Measurements from ENCODE around the gene CDC42BPA.

The CDC42BPA gene

DNA sequence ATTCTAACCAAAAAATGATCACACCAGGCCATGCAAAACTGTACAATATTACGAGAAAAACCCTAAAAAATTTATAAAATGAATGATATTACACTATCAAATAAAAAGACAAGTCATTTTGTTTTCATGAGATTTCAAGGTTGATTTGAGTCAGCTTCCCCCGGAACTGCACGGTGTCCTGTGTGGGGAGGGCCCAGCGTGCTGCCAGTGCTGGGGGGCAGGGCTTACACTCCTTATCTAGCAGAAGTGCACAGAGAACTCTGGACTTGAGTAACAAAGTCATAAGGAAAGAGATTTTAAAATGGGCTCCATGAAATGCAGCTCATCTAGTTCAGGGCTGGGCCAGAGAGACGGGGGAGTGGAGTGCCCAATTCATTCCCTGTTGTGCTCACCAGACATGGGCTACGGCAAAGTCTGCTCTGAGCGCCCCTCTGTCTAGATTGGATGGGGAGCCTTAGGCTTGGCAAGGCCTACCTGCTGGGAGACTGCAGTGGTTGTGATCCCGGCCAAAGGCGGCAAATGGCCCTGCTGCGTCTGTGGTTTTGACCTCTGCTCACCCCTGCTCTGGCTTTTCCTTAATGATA, 328.1 kb downstream of the CDC42BPA start:
- peak; percentile 78 for DNase-seq (ENCODE audit: low read depth)

DNA sequence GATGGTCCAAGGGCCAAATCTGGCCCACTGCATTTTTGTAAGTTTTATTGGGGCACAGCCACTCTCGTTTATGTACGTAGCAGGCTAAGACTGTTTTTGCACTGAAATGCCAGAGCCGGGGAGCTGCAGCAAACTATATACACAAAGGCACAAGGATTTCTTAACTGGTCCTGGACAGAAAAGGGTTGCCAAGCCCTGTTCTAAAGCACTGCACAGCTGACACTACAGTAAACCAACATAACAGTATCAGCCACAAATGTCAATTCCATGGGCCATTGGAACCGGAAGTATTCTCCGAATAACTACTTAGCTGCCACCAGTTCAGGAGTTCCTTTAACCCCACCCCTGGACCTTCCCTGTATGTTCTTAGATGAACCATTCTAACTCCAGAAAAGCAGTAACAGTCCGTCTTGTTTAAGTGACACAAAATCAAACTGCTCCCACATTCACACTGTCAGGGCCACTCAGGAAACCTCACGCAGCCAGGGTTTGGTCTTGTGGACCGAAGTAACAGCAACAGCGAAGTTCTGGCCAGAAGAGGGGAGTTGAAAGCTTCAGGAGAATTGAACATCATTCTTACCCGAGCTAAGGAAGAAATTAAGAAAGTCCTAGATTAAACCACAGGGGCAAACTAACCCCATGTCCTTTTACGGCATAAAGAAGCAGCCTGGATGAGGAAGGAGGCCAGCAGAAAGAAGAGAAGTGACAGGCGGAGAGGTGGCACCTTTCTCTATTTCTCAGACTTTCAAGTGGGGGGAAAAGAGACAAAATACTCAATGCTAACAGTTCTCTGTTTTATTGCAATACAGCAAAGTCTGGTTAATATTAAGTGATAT, 329.0 kb downstream of the CDC42BPA start:
- no peak for DNase-seq (ENCODE audit: low read depth)

DNA sequence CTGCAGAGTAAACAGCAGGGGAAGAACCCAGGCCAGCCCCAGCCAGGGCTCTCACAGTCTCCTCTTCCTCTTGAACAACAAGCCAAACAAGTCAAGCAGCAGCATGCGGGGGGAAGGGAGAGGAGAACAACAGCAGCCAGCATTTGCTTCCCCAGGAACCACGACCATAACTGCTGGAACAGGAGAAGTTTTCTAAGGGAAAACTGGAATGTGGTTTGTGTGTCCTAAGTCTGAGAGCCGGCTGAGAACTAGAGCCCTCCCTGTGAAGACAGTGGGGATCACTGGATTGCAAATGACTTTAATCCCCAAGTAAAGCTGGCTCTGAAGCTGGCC, 330.0 kb downstream of the CDC42BPA start:
- DNase-seq (ENCODE audit: low read depth): no peak

DNA sequence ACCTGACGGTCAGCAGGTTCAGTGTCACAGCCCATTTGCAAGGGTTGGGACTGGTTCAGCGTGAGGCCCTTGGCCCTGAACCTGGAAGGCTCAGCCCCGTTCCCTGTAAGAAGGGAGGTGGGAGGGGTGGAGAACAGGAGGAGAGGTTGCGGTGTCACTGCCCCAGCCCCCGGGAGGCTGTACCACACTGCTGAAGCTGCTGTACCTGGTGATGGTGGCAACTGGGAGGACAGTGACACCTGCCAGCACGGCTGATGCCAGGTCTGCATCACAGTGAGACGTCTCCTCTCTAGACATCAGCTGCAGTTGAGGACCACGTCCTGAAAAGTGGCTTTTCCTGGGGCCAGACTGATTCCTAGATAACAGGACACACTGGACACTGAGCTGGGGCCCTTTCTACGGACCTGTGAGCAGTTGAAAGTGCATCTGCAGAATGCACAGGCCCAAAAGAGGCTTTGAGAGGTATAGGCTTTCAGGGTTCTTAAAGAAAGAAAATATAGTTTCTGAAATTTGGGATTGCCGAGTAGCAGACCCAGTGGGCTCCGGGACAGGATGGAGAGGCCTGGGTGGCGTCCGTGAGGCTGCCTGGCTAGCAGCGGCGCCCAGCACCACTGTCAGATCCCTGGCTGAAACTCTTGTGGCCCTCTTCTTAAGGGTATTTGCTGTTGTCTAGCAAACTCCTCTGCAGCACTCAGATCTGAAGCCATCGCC, 330.5 kb downstream of the CDC42BPA start:
- DNase-seq (ENCODE audit: low read depth): no peak

DNA sequence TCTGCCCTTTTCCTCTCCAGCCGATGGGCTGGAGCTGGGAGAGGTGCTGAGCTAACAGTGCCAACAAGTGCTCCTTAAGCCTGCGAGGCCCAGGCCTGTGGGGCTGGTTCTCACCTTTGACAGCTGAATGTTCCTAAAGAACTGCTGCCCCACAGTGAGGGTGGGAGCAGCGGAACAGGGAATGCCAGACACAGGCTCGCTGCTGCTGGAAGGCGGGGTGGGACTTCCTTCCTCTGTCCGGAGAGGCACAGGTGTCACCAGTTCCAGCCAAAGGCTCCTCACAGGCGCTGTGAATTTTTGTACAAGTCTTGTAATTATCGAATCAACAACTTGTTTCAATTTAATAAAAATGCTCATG, 331.1 kb downstream of the CDC42BPA start:
- DNase-seq (ENCODE audit: low read depth): no peak

DNA sequence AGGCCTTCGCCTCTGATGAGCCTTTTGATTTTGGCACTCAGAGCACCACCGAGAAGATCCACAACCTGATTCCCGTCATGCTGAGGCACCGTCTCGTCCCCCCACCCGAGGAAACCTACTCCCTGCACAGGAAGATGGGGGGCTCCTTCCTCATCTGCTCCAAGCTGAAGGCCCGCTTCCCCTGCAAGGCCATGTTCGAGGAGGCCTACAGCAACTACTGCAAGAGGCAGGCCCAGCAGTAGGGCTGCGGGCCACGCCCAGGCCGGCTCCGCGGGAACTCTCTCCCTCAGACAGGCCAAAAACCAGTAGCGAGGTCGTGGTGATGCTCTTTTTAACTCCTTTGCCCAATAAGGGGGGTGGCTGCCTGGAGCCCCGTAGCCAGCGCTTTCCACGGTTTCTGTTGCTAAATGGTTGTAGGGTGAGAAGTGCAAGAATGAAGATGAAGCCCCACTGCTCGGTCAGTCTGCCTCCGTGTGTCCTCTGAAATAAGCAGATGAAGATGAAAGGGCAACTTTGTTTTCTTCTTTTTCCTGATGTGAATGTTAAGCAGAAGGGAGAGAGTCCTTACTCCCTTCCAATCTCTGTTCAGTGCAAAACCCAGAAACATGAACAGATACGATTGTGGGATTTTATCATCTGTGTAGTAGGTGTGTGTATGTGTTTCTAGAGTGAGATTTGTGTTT, 331.7 kb downstream of the CDC42BPA start:
- no peak for DNase-seq (ENCODE audit: low read depth)

DNA sequence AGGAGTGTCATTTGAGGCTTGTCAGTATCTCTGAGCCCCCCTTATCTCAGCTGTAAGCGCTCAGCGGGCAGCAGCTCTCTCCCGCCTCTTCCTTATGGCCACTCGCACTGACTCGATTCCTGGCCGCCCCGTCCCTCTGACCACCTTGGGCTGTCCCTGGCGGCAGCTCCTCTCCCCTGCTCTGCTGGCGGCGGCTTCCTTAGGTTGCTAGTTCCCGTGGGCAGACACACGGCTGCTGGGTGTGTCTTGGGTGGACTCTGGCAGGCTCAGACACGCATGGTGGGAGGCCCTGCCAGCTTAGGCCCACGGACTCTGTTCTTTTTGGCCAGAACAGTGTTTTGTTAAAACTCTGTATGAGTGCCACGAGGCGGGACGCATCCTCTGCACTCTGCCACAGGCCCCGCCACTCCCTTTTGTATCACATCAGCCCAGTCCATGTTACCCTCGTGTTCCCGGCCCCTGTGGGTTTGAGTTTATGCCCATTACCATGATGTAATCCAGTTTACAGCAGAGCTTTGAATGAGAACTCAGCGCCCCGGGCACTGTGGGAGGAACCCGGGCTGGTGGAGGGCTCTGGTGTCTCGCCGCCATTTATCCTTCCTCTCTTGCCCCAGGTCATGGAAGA, 332.3 kb downstream of the CDC42BPA start:
- no peak for DNase-seq (ENCODE audit: low read depth)

DNA sequence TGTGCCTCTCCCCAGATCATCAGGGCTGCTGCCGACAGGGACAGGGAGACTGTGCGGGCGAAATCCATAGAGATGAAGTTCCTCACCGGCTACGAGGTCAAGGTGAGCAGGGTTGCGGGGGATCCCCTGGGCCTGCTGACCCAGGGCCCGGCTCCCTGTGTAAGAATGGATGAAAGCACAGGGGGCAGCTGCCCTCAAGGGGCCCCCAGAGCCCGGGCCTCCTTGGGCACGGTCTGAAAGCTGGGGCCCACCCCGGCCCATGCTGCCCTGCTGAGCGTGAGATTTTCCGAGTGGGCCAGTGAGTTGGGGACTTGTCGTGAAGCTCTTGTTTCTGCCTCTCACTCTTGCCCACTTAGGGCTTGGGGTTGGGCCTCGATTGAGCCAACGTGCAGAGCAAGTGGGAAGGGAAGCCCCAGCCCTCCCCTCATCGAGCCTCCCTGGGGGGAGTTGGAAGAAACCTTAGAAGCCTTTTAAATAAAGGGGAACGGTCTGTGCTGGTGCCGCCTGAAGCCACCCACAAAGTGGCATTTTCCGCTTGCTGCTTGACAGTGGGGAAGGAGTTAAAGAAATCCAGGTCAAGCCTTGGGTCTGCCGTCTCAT, 333.0 kb downstream of the CDC42BPA start:
- DNase-seq (ENCODE audit: low read depth): no peak

DNA sequence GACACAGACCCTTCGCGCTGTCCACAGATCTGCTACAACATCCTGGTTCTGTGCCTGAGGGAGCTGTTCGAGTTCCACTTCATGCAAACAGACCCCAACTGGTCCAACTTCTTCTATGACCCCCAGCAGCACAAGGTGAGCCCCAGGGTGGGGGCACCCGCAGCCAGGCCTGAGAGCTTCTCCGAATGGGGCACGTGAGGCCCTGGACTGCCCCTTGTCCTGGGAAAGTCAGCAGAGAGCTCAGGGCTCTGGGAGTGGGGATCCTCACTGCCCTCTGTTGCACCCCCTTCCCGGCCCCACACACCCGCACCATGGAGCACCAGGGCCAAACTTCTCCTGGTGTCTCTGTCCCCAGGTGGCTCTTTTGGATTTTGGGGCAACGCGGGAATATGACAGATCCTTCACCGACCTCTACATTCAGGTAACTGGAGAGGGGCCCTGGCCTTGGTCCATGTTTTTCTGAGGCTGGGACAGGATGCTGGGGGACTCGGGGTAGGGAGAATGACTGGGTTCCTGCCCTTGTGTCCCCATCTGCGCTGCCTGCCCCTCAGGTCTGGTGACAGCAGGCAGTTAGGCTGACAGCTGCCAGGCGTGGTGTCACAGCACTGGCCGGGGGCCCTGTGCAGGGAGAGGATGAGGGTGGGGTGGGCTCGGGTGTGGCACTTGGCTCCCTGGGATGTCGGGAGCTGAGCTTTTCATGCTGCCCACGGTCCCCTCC, 333.6 kb downstream of the CDC42BPA start:
- no peak for DNase-seq (ENCODE audit: low read depth)

DNA sequence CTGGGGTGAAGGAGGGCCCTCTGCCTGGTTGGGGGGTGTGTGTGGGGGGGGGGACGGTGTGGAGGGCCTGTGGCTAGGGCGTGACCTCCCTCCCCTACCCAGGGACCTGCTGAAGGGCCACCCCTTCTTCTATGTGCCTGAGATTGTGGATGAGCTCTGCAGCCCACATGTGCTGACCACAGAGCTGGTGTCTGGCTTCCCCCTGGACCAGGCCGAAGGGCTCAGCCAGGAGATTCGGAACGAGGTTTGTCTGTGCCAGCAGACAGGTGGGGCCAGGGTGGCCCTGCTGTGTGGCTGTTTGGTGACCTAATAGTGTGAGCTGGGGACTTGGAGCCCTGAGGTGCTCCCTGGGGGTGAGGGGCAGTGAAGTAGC, 334.3 kb downstream of the CDC42BPA start:
- no peak for DNase-seq (ENCODE audit: low read depth)

DNA sequence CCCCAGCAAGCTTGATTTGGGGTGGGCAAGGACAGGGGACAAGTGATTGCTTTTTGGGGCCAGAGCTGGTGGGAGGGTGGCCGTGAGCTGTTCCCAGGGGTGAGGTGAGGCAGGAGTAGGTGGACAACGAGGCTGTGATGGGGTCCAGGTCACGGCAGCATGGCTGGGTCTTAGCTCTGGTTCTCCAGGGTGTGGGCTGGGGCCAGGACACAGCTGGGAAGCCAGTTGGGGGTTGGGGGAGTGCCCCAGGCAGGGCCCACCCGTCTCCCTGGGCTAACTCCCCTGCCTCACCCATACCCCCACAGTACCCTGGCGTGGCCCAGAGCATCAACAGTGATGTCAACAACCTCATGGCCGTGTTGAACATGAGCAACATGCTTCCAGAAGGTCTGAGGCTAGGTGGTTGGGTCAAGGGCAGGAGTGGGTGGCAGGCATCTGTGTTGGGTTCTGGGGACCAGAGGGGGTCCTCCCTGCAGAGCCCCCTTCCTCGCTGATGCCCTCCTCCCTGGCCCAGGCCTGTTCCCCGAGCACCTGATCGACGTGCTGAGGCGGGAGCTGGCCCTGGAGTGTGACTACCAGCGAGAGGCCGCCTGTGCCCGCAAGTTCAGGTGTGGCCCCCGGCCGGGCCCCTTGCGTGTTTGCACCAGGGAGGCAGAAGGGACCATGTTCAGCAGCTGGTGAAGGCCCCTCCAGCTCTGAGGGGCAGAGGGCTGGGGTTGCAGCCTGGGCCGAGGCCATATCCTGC, 334.9 kb downstream of the CDC42BPA start:
- no peak for DNase-seq (ENCODE audit: low read depth)

DNA sequence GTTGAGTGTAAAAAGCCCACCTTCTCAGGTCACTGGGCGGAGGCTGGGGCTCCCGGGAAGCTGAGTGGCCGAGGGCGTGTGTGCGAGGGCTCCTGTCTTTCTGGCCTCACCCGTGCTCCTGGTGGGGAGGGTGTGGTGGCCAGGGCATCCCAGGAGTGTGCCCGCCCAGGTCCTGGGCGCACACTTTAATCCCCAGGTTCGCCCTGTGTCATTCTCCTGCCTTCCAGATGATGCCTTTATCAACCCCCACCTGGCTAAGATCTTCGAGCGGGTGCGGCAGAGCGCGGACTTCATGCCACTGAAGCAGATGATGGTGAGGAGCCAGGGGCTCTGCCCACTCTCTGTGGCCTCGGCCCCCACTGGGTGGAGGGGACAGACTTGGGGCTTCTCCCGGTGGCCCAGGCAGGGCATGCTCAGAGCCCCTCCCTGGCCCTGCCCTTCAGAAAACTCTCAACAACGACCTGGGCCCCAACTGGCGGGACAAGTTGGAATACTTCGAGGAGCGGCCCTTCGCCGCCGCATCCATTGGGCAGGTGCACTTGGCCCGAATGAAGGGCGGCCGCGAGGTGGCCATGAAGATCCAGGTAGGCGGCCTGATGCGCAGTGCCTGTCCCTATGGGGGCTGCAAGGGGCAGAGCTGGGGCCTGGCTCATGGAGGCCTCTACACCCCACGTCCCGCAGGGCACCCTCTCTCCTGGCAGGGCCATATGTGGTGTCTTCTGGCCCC, 335.7 kb downstream of the CDC42BPA start:
- no peak for DNase-seq (ENCODE audit: low read depth)

DNA sequence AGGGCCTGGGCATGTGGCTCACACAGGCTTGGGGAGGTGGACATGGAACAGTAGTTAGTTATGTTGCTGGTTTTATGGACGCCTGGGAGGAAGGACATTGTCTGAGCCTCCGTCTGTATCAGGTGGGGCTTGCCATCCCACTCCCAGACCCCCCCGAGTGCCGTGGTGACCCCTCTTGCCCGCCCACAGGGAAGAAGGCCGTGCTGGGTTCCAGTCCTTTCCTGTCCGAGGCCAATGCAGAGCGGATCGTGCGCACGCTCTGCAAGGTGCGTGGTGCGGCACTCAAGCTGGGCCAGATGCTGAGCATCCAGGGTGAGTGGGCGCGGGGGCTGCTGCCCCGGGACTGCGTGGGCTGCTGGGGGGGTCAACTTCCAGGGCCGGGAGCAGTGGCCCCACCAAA, 336.5 kb downstream of the CDC42BPA start:
- DNase-seq (ENCODE audit: low read depth): no peak

DNA sequence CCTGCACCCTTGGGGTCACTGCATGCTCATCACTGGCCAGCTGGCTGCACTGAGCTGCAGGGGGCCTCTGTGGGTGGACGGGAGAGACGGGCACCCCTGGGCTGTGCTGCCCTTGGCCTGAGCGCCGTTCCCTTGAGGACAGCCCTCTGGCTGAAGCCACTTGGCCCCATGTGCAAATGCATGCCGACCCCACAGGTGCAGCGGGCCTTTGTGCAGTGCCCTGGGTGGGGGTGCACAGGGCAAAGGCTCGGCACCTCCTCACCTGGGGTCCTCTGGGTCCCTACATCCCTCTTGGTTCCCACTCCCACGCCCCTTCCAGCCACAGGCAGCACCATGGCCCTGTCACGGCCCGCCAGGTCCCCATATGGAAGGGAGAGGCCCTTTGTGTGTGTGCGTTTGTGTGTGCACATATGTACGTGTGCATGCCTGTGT, 336.9 kb downstream of the CDC42BPA start:
- no peak for DNase-seq (ENCODE audit: low read depth)

DNA sequence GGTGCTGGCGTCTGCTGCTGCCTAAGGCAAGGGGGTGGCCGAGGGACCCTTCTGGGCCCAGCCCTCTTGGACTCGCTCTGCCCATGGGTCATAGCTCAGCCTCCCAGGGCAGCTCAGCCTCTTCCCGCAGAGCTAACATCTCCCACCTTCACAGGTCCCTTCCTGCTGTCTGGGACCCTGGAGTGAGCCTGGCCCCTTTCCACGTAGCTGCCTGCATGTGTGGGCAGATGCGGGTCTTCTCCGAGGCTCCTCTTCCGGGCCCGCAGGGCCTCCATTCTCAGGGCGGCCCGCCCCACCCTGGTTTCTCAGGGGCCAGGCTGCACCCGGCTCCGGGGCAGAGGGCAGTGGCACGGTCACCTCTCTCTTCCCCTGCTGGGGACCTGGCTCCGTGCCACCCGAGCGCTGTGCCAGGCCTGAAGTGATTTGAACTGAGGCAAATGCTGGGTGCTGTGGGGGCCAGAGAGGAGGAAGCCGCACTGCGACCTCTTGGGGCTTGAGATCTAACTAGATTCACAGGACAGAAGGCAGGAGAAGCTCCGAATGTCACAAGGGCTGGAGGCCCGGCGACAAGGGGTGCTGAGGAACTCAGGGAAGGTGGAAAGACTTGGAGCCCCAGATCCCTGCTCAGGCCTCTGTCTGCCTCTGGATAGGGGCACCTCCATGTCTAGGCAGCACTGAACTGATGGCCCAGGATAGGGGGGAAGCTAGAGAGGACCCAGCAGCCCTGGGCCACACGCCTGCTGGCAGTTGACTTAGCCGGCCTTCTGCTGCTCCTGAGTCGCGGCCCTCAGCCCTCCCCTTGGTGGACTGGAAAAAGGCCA, 337.5 kb downstream of the CDC42BPA start:
- no peak for DNase-seq (ENCODE audit: low read depth)

DNA sequence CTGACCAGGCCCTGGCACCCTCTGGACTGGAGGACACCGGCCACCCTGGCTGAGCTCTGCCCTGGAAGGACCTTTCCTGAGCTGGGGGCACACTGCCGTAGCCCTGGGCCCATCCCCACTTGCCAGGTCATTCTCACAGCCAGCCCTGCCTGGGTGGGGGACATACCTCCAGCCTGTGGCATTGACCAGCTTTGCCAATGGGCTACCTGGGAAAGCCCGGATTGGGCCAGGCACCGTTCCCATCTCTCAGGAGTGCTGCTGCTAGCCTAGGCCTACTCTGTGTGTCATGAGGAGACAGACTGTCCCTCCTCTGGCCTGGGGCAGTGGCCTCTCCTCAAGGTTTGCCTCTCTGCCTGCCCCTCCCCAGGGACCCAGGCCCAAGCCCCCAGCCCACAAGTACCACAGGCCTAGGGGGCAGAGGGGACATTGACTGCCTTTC, 338.2 kb downstream of the CDC42BPA start:
- DNase-seq (ENCODE audit: low read depth): no peak

DNA sequence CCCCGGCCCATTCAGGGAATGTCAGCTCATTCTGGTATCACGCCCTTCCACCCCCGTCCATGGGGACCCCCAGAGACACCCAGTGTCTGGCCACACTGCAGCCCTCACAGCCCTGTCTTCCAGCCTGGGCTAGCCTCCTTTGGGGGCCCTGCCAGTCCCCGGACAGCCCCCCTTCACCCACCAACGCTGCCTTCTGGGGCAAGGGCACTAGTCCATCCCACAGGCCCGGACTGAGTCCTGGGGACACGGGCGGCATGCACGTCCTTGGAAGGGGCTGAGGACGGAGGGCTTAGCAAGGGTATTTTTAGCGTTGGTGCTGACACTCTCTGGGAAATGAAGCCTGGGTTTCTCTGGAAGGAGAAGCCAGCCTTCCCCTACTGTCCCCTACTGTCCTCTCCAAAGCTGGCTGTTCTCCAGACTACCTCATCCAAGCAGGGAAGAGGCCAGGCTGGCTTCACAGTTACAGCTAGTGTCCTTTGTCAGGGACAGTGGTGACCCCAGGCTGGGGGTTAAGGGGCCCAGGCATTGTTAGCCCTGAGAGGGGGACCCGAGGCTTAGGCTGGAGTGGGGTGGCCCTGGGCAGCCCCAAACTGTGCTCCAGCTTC, 338.7 kb downstream of the CDC42BPA start:
- no peak for DNase-seq (ENCODE audit: low read depth)

DNA sequence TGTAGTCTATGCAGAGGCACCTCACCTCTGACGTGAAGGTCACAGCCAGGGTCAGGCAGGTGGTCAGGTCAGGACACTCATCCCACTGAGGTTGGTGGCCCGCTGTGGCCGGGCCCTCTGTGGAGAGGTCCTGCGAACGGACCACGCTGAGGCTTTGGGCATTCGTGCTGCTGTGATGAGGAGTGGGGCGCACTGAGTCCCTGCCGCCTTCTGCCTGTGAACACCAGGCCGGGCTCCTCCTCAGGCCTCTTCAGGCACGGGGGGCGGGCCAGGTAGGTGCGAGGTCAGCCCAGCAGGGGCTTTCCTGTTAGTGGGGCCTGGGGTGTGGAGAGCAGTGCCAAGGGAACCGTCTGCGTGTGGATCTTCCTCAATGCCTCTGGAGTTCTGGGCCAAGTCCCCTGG, 339.2 kb downstream of the CDC42BPA start:
- DNase-seq (ENCODE audit: low read depth): no peak

Data from amniotic epithelial cell (primary cell).